ENCODE data around the gene RARB. TPM values are rescaled to one million over a fixed set of nuclear protein-coding genes. Genes with fewer than 3 reads are reported as not detected.
A peak's percentile ranks its signal among the peaks of the same experiment; 100 is the strongest.

Gene RARB
- total RNA-seq (2022), result 29.8 and 31.3 TPM in 2 replicates
- Bru-seq, nascent RNA, result percentile 92 among the genes with signal in this experiment
- percentile 58 among the genes with signal in this experiment for BruChase-seq, experiment 1, labeled RNA remaining after a 6-hour chase
- percentile 60 among the genes with signal in this experiment for BruChase-seq, experiment 2, labeled RNA remaining after a 2-hour chase
- long read RNA-seq, transcript RARB-201 (8 exons, 3,084 nt), result major isoform, 32 of 40 reads
- long read RNA-seq, partial matches to known transcripts, result 1 of 40 reads
- long read RNA-seq, other reads (novel, unspliced or antisense), result 6 of 40 reads

GRCh38 chr3:25427942-25428788 is at the start of gene RARB:
RARB (plus strand) TSS chr3:25428263; CDS start chr3:25428732, 469 bp downstream.
- peaks cover 63% of the 10 kb centered on the region for H3K36me3 Mint-ChIP-seq (ENCODE audit: insufficient read depth, unreplicated experiment)
- no peak for TF ChIP-seq CTCF (IDR thresholded peaks at IDR 0.05; ENCODE audit: unreplicated experiment)
- intact Hi-C loops (cut with micrococcal nuclease; ENCODE audit: unreplicated experiment), result loop anchor here (1.0 to 5.0 kb wide), 3 partner anchors 122 to 406 kb away; no protein-coding TSS in a partner anchor
- peaks cover 33% of the 10 kb centered on the region for H3K4me1 Mint-ChIP-seq (ENCODE audit: low read depth, unreplicated experiment)
- peak within 1 kb of the TSS; percentile 91 for H3K27ac Mint-ChIP-seq (ENCODE audit: unreplicated experiment)
- no peaks in the 10 kb centered on the region for H3K9me3 Mint-ChIP-seq (ENCODE audit: low read depth, unreplicated experiment)
- H3K4me3 Mint-ChIP-seq (ENCODE audit: low read depth, unreplicated experiment), result peak within 1 kb of the TSS; percentile 85
- peak; percentile 83 for DNase-seq
- no TSS peak for BruUV-seq (replicated peaks)
- no peaks in the 10 kb centered on the region for H3K27me3 Mint-ChIP-seq (ENCODE audit: unreplicated experiment)
- CTCF ChIA-PET, result interaction anchor here (0.6 to 2.3 kb wide), 5 partner anchors 16 to 406 kb away, joined by 3 to 8 read pairs (median 4); no protein-coding TSS in a partner anchor

GRCh38 chr3:25378786-25379311 is 49.2 kb upstream of the RARB start:
- H3K4me3 Mint-ChIP-seq (ENCODE audit: low read depth, unreplicated experiment), result no peak overlapping the region
- peaks cover 7% of the 10 kb centered on the region for H3K4me1 Mint-ChIP-seq (ENCODE audit: low read depth, unreplicated experiment)
- no TSS peak for BruUV-seq (replicated peaks)
- H3K36me3 Mint-ChIP-seq (ENCODE audit: insufficient read depth, unreplicated experiment), result no peaks in the 10 kb centered on the region
- CTCF ChIA-PET, result no interaction called here
- intact Hi-C loops (cut with micrococcal nuclease; ENCODE audit: unreplicated experiment), result no loop called here
- TF ChIP-seq CTCF (IDR thresholded peaks at IDR 0.05; ENCODE audit: unreplicated experiment), result no peak
- no peaks in the 10 kb centered on the region for H3K9me3 Mint-ChIP-seq (ENCODE audit: low read depth, unreplicated experiment)
- no peak for DNase-seq
- H3K27ac Mint-ChIP-seq (ENCODE audit: unreplicated experiment), result no peak overlapping the region
- H3K27me3 Mint-ChIP-seq (ENCODE audit: unreplicated experiment), result no peaks in the 10 kb centered on the region

- no TSS peak for BruUV-seq (replicated peaks)
- H3K27ac Mint-ChIP-seq (ENCODE audit: unreplicated experiment), result no peak overlapping the region
- H3K9me3 Mint-ChIP-seq (ENCODE audit: low read depth, unreplicated experiment), result no peaks in the 10 kb centered on the region
- no peaks in the 10 kb centered on the region for H3K36me3 Mint-ChIP-seq (ENCODE audit: insufficient read depth, unreplicated experiment)
- intact Hi-C loops (cut with micrococcal nuclease; ENCODE audit: unreplicated experiment), result no loop called here
- no peak for DNase-seq
- no peaks in the 10 kb centered on the region for H3K27me3 Mint-ChIP-seq (ENCODE audit: unreplicated experiment)
- no peak for TF ChIP-seq CTCF (IDR thresholded peaks at IDR 0.05; ENCODE audit: unreplicated experiment)
- CTCF ChIA-PET, result no interaction called here
- H3K4me3 Mint-ChIP-seq (ENCODE audit: low read depth, unreplicated experiment), result no peak overlapping the region
- peaks cover 7% of the 10 kb centered on the region for H3K4me1 Mint-ChIP-seq (ENCODE audit: low read depth, unreplicated experiment)
Measured at GRCh38 chr3:25380222-25380739, 47.8 kb upstream of the RARB start.

- DNase-seq, result no peak
- Mint-ChIP-seq H3K36me3 (ENCODE audit: insufficient read depth, unreplicated experiment) (no peaks in the 10 kb centered on the region), H3K9me3 (ENCODE audit: low read depth, unreplicated experiment) (no peaks in the 10 kb centered on the region), H3K4me3 (ENCODE audit: low read depth, unreplicated experiment) (no peak overlapping the region), H3K4me1 (ENCODE audit: low read depth, unreplicated experiment) (peaks cover 7% of the 10 kb centered on the region), H3K27me3 (ENCODE audit: unreplicated experiment) (no peaks in the 10 kb centered on the region), H3K27ac (ENCODE audit: unreplicated experiment) (no peak overlapping the region)
- no TSS peak for BruUV-seq (replicated peaks)
- CTCF ChIA-PET, result interaction anchor here (0.6 kb wide), 1 partner anchor 224 kb away, joined by 3 read pairs; no protein-coding TSS in a partner anchor
- intact Hi-C loops (cut with micrococcal nuclease; ENCODE audit: unreplicated experiment), result no loop called here
- no peak for TF ChIP-seq CTCF (IDR thresholded peaks at IDR 0.05; ENCODE audit: unreplicated experiment)
Measured at GRCh38 chr3:25381083-25381482, 47.0 kb upstream of the RARB start.
